Natural killer cell (primary cell): ENCODE measurements around the gene NXPE2. TPM values are rescaled to one million over a fixed set of nuclear protein-coding genes. Genes with fewer than 3 reads are reported as not detected.

Experiments used
- ATAC-seq, 3 donors: fragments of 150-1000 bp in 2 of 3; fragments of 200-7000 bp in 1 of 3; cut with Tn5 transposase; 1 replicate in 1 of 3; 2 replicates in 2 of 3; pipeline ENCODE4 v1.10.0; 2021; ENCODE audit warnings: mild to moderate bottlenecking in 2 of 3, moderate library complexity in 2 of 3
- DNase-seq, 2 donors: peaks; one replicate each; pipeline versions ENCODE4 v3.0.0 to v3.0.0-alpha.2; 2013 to 2021; ENCODE audit warnings: mixed read lengths in 1 of 2
- H3K27ac ChIP-seq: one replicate; pipeline ENCODE4 v1.5.1; 2013; ENCODE audit warnings: mild to moderate bottlenecking, low read length
- H3K27me3 ChIP-seq: one replicate; pipeline ENCODE4 v1.6.1; 2013; ENCODE audit warnings: low read length; ENCODE audit not compliant: control insufficient read depth, insufficient read depth
- H3K36me3 ChIP-seq: one replicate; pipeline ENCODE4 v1.6.1; 2013; ENCODE audit warnings: low read length; ENCODE audit not compliant: control insufficient read depth, insufficient read depth
- H3K4me1 ChIP-seq: one replicate; pipeline ENCODE4 v1.6.1; 2013; ENCODE audit warnings: low read length; ENCODE audit not compliant: control insufficient read depth, insufficient read depth
- H3K4me3 ChIP-seq: one replicate; pipeline ENCODE4 v1.5.1; 2013; ENCODE audit warnings: low read length
- H3K9me3 ChIP-seq: one replicate; pipeline ENCODE4 v1.6.1; 2013; ENCODE audit warnings: low read length; ENCODE audit not compliant: control insufficient read depth, insufficient read depth
- H3K27ac Mint-ChIP-seq, 2 donors: one replicate each; pipeline ENCODE4 v1.8.0; 2022; ENCODE audit warnings: mild to moderate bottlenecking in 2 of 2, mixed read lengths in 2 of 2, moderate library complexity in 1 of 2
- H3K27me3 Mint-ChIP-seq, 2 donors: one replicate each; pipeline ENCODE4 v1.8.0; 2022; ENCODE audit warnings: low read depth in 2 of 2, mixed read lengths in 2 of 2
- H3K36me3 Mint-ChIP-seq: one replicate; pipeline ENCODE4 v1.8.0; 2022; ENCODE audit warnings: mixed read lengths
- H3K4me1 Mint-ChIP-seq, 2 donors: one replicate each; pipeline ENCODE4 v1.8.0; 2022; ENCODE audit warnings: mixed read lengths in 2 of 2
- H3K4me3 Mint-ChIP-seq: one replicate; pipeline ENCODE4 v1.8.0; 2022; ENCODE audit warnings: mild to moderate bottlenecking, moderate library complexity, mixed read lengths
- H3K9me3 Mint-ChIP-seq, 2 donors: one replicate each; pipeline ENCODE4 v1.8.0; 2022; ENCODE audit warnings: mixed read lengths in 2 of 2
- WGBS: methylation state at CpG from one replicate; pipeline ENCODE4 v1.1.7; 2013; ENCODE audit warnings: missing lambda C conversion rate; ENCODE audit not compliant: insufficient coverage; 5-methylcytosine and 5-hydroxymethylcytosine counted together
- intact Hi-C: fragments of 100-400 bp; cut with micrococcal nuclease; formaldehyde crosslinking; loops from one replicate; pipeline ENCODE4 v1.14.2; 2022
- total RNA-seq, 4 donors: library from RNA; stranded (reverse); fragments of 120-200 nt in 1 of 4; gene quantifications; one replicate each; pipeline versions ENCODE4 v1.2.3 to v1.2.4, GENCODE V29; 2013 to 2022
- TF ChIP-seq, protein P1 (sequence below): fragments of 200-600 bp; IDR thresholded peaks from one replicate; pipeline ENCODE4 v1.8.0; 2022; ENCODE audit warnings: antibody characterized with exemption

Gene NXPE2
- total RNA-seq, 3 donors from 2014 or later (not counting 1 experiment from before 2014, with no cell fraction given), result not detected

DNA sequence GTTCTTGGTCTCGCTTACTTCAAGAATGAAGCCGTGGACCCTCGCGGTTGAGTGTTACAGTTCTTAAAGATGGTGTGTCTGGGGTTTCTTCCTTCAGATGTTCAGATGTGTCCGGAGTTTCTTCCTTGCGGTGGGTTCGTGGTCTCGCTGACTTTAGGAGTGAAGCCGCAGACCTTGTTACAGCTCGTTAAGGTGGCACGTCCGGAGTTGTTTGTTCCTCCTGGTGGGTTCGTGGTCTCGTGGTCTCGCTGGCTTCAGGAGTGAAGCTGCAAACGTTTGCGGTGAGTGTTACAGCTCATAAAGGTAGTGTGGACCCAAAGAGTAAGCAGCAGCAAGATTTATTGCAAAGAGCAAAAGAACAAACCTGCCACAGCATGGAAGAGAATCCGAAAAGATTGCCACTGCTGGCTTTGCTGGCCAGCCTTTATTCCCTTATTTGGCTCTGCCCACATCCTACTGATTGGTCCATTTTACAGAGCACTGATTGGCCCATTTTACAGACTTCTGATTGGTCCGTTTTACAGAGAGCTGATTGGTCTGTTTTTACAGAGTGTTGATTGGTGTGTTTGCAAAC is 27.1 kb upstream of the NXPE2 start:
- Mint-ChIP-seq H3K27ac (no peak overlapping the region), H3K36me3 (no peaks in the 10 kb centered on the region)
- no peak for DNase-seq

GRCh38 chr11:114653148-114653547 is 25.2 kb upstream of the NXPE2 start:
- DNase-seq, result no peak
- Mint-ChIP-seq H3K4me1 (no peaks in the 10 kb centered on the region), H3K4me3 (no peak overlapping the region), H3K9me3 (peaks cover 0 to 3% of the 10 kb centered on the region in 2 donors), H3K27me3 (peaks cover 0 to 3% of the 10 kb centered on the region in 2 donors), H3K36me3 (no peaks in the 10 kb centered on the region), H3K27ac (no peak overlapping the region)
- no peak overlapping the region for H3K27ac ChIP-seq
- intact Hi-C loops, result no loop called here
- no peak for ATAC-seq
- H3K27me3 ChIP-seq, result no peaks in the 10 kb centered on the region
- TF ChIP-seq, protein P1, sequence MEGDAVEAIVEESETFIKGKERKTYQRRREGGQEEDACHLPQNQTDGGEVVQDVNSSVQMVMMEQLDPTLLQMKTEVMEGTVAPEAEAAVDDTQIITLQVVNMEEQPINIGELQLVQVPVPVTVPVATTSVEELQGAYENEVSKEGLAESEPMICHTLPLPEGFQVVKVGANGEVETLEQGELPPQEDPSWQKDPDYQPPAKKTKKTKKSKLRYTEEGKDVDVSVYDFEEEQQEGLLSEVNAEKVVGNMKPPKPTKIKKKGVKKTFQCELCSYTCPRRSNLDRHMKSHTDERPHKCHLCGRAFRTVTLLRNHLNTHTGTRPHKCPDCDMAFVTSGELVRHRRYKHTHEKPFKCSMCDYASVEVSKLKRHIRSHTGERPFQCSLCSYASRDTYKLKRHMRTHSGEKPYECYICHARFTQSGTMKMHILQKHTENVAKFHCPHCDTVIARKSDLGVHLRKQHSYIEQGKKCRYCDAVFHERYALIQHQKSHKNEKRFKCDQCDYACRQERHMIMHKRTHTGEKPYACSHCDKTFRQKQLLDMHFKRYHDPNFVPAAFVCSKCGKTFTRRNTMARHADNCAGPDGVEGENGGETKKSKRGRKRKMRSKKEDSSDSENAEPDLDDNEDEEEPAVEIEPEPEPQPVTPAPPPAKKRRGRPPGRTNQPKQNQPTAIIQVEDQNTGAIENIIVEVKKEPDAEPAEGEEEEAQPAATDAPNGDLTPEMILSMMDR, result no peak
- no peaks in the 10 kb centered on the region for H3K4me1 ChIP-seq
- WGBS, result 75% methylated on average over 2 of the region's 2 CpGs
- H3K9me3 ChIP-seq, result no peaks in the 10 kb centered on the region
- H3K36me3 ChIP-seq, result no peaks in the 10 kb centered on the region
- no peak overlapping the region for H3K4me3 ChIP-seq

More for the DNA sequence above, 27.1 kb upstream of the NXPE2 start:
- Histone ChIP-seq H3K27me3 (no peaks in the 10 kb centered on the region), H3K4me3 (no peak overlapping the region), H3K4me1 (no peaks in the 10 kb centered on the region), H3K9me3 (no peaks in the 10 kb centered on the region), H3K27ac (no peak overlapping the region), H3K36me3 (no peaks in the 10 kb centered on the region)
- Mint-ChIP-seq H3K27me3 (peaks cover 0 to 3% of the 10 kb centered on the region in 2 donors), H3K4me1 (no peaks in the 10 kb centered on the region), H3K4me3 (no peak overlapping the region), H3K9me3 (peaks cover 0 to 3% of the 10 kb centered on the region in 2 donors)
- TF ChIP-seq, protein P1, result no peak
- 87% methylated on average over 19 of the region's 19 CpGs for WGBS
- no peak for ATAC-seq
- intact Hi-C loops, result no loop called here

DNA sequence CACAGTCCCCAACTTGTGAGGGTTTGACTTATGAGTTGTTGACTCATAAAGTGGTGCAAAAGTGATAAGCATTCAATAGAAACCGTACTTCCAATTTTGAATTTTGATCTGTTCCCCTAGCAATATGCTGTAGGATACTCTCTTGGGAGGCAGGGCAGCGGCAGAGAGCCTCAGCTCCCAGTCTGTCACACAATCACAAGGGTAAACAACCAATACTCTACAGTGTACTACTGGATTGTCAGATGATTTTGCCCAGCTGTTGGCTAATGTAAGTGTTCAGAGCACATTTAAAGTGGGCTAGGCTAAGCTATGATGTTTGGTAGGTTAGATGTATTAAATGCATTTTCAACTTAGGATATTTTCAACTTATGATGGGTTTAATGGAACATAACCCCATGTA is 13.7 kb upstream of the NXPE2 start:
- Mint-ChIP-seq H3K27ac (no peak overlapping the region), H3K4me1 (no peaks in the 10 kb centered on the region), H3K27me3 (no peaks in the 10 kb centered on the region), H3K36me3 (no peaks in the 10 kb centered on the region), H3K9me3 (no peaks in the 10 kb centered on the region), H3K4me3 (no peak overlapping the region)
- Histone ChIP-seq H3K27me3 (no peaks in the 10 kb centered on the region), H3K4me3 (no peak overlapping the region), H3K4me1 (no peaks in the 10 kb centered on the region), H3K36me3 (no peaks in the 10 kb centered on the region), H3K9me3 (no peaks in the 10 kb centered on the region), H3K27ac (no peak overlapping the region)
- WGBS, result 82% methylated on average over 1 of the region's 2 CpGs
- DNase-seq, result no peak
- TF ChIP-seq, protein P1, result no peak
- intact Hi-C loops, result no loop called here
- no peak for ATAC-seq

- Mint-ChIP-seq H3K27me3 (peaks cover 0 to 3% of the 10 kb centered on the region in 2 donors), H3K9me3 (peaks cover 6% of the 10 kb centered on the region in 2 donors), H3K27ac (no peak overlapping the region), H3K4me1 (no peaks in the 10 kb centered on the region), H3K36me3 (no peaks in the 10 kb centered on the region), H3K4me3 (no peak overlapping the region)
- ATAC-seq (no peak), DNase-seq (no peak)
- Histone ChIP-seq H3K27ac (no peak overlapping the region), H3K4me1 (no peaks in the 10 kb centered on the region), H3K9me3 (no peaks in the 10 kb centered on the region), H3K4me3 (no peak overlapping the region), H3K36me3 (no peaks in the 10 kb centered on the region), H3K27me3 (no peaks in the 10 kb centered on the region)
- 80% methylated on average over 2 of the region's 2 CpGs for WGBS
- TF ChIP-seq, protein P1, result no peak
- intact Hi-C loops, result no loop called here
Measured at GRCh38 chr11:114666760-114667159, 11.6 kb upstream of the NXPE2 start.
